Nephron progenitor cell (in vitro differentiated cells): ENCODE measurements around the gene GIPC3.
"Not testable (repeated sequence)": the region's sequence is repeated elsewhere in the genome, so short reads cannot be mapped to it uniquely, and the experiment has no call there.

Source experiments
- DNase-seq: peaks from one replicate; pipeline ENCODE4 v3.0.0; 2021
- H3K27ac Mint-ChIP-seq: 2 replicates; pipeline ENCODE4 v1.8.0; 2021; ENCODE audit warnings: mild to moderate bottlenecking, moderate library complexity, mixed read lengths
- H3K27me3 Mint-ChIP-seq: 2 replicates; pipeline ENCODE4 v1.8.0; 2021; ENCODE audit warnings: mild to moderate bottlenecking, low read depth, mixed read lengths; ENCODE audit not compliant: poor library complexity
- H3K36me3 Mint-ChIP-seq: 2 replicates; pipeline ENCODE4 v1.8.0; 2021; ENCODE audit warnings: low read depth, mixed read lengths
- H3K4me1 Mint-ChIP-seq: 2 replicates; pipeline ENCODE4 v1.8.0; 2021; ENCODE audit warnings: mixed read lengths
- H3K4me3 Mint-ChIP-seq: 2 replicates; pipeline ENCODE4 v1.8.0; 2021; ENCODE audit warnings: mild to moderate bottlenecking, moderate library complexity, mixed read lengths
- H3K9me3 Mint-ChIP-seq: 2 replicates; pipeline ENCODE4 v1.8.0; 2021; ENCODE audit warnings: mild to moderate bottlenecking, moderate library complexity, mixed read lengths
- TF ChIP-seq, protein P1 (sequence below): fragments of 200-600 bp; sonication (generic); IDR thresholded peaks from 2 replicates; pipeline ENCODE4 v1.5.0; 2021; ENCODE audit warnings: antibody characterized with exemption

The GIPC3 gene

DNA sequence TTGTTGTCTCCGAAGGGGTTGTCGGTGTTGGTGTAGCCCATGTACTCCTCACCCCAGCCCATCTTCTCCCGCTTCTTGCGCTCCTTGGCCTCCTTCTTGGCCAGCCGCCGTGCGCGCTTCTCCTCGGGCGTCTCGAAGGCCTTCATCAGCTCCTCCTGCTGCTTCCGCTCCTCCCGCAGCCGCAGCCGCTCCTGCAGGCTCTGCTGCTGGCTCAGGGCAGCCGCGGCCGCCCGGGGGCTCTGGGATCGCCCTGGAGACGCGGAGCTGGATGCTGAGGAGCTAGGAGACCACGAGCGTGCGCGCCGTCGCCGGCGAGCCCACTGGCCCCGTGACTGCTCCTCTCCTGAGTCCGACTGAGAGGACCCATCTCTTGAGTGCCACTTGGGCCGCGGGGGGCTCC lies 38.4 kb downstream of the GIPC3 start:
- Mint-ChIP-seq H3K4me3 (no peak overlapping the region), H3K27ac (no peak overlapping the region), H3K36me3 (peaks cover 9% of the 10 kb centered on the region), H3K27me3 (peaks cover 5% of the 10 kb centered on the region), H3K4me1 (peaks cover 29% of the 10 kb centered on the region), H3K9me3 (no peaks in the 10 kb centered on the region)
- TF ChIP-seq, protein P1, sequence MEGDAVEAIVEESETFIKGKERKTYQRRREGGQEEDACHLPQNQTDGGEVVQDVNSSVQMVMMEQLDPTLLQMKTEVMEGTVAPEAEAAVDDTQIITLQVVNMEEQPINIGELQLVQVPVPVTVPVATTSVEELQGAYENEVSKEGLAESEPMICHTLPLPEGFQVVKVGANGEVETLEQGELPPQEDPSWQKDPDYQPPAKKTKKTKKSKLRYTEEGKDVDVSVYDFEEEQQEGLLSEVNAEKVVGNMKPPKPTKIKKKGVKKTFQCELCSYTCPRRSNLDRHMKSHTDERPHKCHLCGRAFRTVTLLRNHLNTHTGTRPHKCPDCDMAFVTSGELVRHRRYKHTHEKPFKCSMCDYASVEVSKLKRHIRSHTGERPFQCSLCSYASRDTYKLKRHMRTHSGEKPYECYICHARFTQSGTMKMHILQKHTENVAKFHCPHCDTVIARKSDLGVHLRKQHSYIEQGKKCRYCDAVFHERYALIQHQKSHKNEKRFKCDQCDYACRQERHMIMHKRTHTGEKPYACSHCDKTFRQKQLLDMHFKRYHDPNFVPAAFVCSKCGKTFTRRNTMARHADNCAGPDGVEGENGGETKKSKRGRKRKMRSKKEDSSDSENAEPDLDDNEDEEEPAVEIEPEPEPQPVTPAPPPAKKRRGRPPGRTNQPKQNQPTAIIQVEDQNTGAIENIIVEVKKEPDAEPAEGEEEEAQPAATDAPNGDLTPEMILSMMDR = no peak
- DNase-seq = no peak

DNA sequence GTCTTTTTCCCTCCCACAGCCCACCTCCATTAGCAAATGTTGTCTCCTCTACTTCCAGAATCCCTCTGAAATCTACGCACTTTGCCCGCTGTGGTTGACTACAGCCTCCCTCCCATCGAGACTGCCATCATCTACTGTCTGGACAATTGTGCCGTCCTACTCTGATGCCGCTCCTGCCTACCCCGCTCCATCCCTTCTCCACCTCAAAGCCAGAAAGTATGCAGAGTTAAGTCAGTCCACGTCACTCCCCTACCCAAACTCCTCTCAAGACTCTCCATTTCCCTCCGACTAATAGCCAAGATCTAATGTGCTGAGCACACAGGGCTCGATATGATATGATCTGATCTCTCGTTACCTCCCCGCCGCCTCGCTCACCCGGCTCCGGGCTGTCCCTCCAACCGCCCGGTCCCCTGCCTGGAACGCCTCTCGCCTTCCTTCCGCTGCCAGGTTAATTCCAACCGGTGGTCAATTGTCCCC lies 40.8 kb downstream of the GIPC3 start:
- peaks cover 5% of the 10 kb centered on the region for H3K27me3 Mint-ChIP-seq
- H3K4me1 Mint-ChIP-seq = peaks cover 29% of the 10 kb centered on the region
- H3K27ac Mint-ChIP-seq = peak overlapping the region; percentile 14
- peak overlapping the region; percentile 96 for H3K4me3 Mint-ChIP-seq
- peaks cover 18% of the 10 kb centered on the region for H3K36me3 Mint-ChIP-seq
- no peak for DNase-seq
- H3K9me3 Mint-ChIP-seq = no peaks in the 10 kb centered on the region
- TF ChIP-seq, protein P1 = no peak

- peak; percentile 98 for DNase-seq
- Mint-ChIP-seq H3K4me1 (peaks cover 29% of the 10 kb centered on the region), H3K36me3 (peaks cover 18% of the 10 kb centered on the region), H3K4me3 (peak within 1 kb of the TSS; percentile 96), H3K9me3 (no peaks in the 10 kb centered on the region), H3K27me3 (peaks cover 5% of the 10 kb centered on the region), H3K27ac (peak within 1 kb of the TSS; percentile 100)
- TF ChIP-seq, protein P1 = no peak
Observed at GRCh38 chr19:3626473-3627350, 41.4 kb downstream of the GIPC3 start, which contains the start of gene CACTIN. Gene CACTIN (minus strand): TSS chr19:3626790. CDS start chr19:3626762, 28 bp downstream.

DNA sequence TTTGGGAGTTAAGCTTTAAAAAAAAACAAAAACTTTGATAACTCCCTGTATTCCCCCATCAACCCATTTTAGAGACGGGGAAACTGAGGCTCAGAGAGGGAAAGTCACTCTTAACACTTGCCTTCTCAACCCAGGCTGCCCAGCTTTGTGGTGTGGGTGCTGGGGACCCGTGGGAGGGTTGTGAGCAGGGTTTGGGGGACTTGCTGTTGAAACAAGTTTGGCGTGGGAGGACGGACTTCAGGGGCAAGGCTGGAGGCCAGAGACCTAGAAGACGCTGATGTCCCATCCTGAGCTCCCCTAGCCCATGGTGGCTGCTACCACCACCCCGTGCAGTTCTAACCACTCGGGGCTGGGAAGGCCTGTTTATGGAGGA lies 42.1 kb downstream of the GIPC3 start:
- Mint-ChIP-seq H3K4me3 (no peak overlapping the region), H3K9me3 (no peaks in the 10 kb centered on the region), H3K27ac (no peak overlapping the region), H3K4me1 (peaks cover 29% of the 10 kb centered on the region), H3K36me3 (peaks cover 15% of the 10 kb centered on the region), H3K27me3 (peaks cover 5% of the 10 kb centered on the region)
- DNase-seq = no peak
- TF ChIP-seq, protein P1 = no peak

- not testable (repeated sequence) for H3K9me3 Mint-ChIP-seq, H3K4me3 Mint-ChIP-seq, H3K27me3 Mint-ChIP-seq, H3K36me3 Mint-ChIP-seq, DNase-seq, H3K27ac Mint-ChIP-seq
- H3K4me1 Mint-ChIP-seq = peaks cover 29% of the 10 kb centered on the region
Observed at GRCh38 chr19:3628766-3629165, 43.5 kb downstream of the GIPC3 start.

DNA sequence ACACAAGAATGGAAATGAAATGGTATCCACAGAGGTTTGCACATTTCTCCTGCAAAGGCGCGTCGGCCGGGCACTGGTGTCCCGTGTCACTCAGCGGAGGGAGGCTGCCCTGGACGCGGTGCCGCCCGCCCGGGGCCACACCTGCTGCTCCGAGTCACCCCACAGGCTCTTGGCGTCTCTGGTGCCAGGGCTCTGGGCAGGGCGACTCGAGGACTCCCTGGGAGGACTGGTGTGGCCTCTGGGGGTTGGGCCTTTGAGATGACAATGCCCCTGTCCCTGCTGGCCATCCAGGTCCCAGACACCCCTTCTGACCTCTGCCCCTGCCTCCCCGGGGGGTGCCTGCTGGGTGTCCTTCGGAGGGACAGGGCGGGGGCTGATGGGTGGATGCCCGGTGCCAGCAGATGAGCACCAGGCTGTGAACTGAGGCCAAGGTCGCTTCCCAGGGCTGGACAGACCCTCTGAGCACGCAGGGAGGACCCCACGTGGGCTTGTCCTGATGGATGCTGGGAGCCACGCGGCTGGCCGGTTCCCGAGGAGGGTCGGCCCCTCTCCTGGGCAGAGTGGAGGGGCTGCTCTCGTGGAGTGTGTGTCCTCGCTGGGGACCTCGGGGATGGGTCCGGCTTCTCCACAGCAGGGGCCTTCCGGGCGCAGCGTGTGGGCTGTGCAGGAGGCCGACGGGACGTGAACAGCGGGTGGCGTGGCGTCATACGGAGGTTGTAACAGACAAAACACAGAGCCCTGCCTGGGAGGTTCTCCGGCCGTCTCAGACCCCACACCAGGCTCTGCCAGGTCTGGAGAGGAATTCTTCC lies 46.0 kb downstream of the GIPC3 start:
- no peaks in the 10 kb centered on the region for H3K9me3 Mint-ChIP-seq
- peaks cover 9% of the 10 kb centered on the region for H3K36me3 Mint-ChIP-seq
- no peak overlapping the region for H3K4me3 Mint-ChIP-seq
- no peak for DNase-seq
- H3K27me3 Mint-ChIP-seq = peaks cover under 1% of the 10 kb centered on the region
- no peak overlapping the region for H3K27ac Mint-ChIP-seq
- H3K4me1 Mint-ChIP-seq = peaks cover 8% of the 10 kb centered on the region
- TF ChIP-seq, protein P1 = no peak
